ENCODE data around the gene NOS2.
"Not testable (repeated sequence)": the region's sequence is repeated elsewhere in the genome, so short reads cannot be mapped to it uniquely, and the experiment has no call there.

- not testable (repeated sequence) for TF ChIP-seq CTCF (IDR thresholded peaks at IDR 0.05); ZFX (IDR thresholded peaks at IDR 0.05; ENCODE audit: borderline replicate concordance)
Measured at GRCh38 chr17:27839571-27840405, 39.5 kb upstream of the NOS2 start.
